DOHH2 (cell line): ENCODE measurements around the gene ELAVL1.

Experiments
- H3F3A ChIP-seq: fragments of 200-600 bp; sonication (generic), shearing (Covaris generic); 2 replicates; pipeline ENCODE4 v1.6.0; 2016; ENCODE audit warnings: antibody characterized with exemption, mild to moderate bottlenecking; ENCODE audit not compliant: control insufficient read depth, insufficient read depth
- H3K27ac ChIP-seq: fragments of 200-600 bp; sonication (generic); 2 replicates; pipeline ENCODE4 v1.5.1; 2014; ENCODE audit warnings: low read depth, mild to moderate bottlenecking, low read length, moderate library complexity
- H3K27me3 ChIP-seq: fragments of 200-600 bp; sonication (generic); 2 replicates; pipeline ENCODE4 v1.6.1; 2014; ENCODE audit warnings: mild to moderate bottlenecking, low read length, mixed read lengths; ENCODE audit not compliant: control insufficient read depth
- H3K36me3 ChIP-seq: fragments of 200-600 bp; sonication (generic); 2 replicates; pipeline ENCODE4 v1.6.1; 2014; ENCODE audit warnings: mild to moderate bottlenecking, low read length, moderate library complexity, mixed read lengths; ENCODE audit not compliant: control insufficient read depth
- H3K4me1 ChIP-seq: fragments of 200-600 bp; sonication (generic); 2 replicates; pipeline ENCODE4 v1.6.1; 2014; ENCODE audit warnings: mild to moderate bottlenecking, low read length, mixed read lengths; ENCODE audit not compliant: control insufficient read depth
- H3K4me2 ChIP-seq: fragments of 200-600 bp; sonication (generic); 2 replicates; pipeline ENCODE4 v1.6.0; 2014; ENCODE audit warnings: mild to moderate bottlenecking, low read length, moderate library complexity
- H3K4me3 ChIP-seq: fragments of 200-600 bp; sonication (generic); 2 replicates; pipeline ENCODE4 v1.5.1; 2014; ENCODE audit warnings: mild to moderate bottlenecking, low read length, mixed read lengths
- H3K79me2 ChIP-seq: fragments of 200-600 bp; sonication (generic); 2 replicates; pipeline ENCODE4 v1.6.1; 2014; ENCODE audit warnings: mild to moderate bottlenecking, low read length, mixed read lengths; ENCODE audit not compliant: control insufficient read depth
- H3K9me2 ChIP-seq: fragments of 200-600 bp; sonication (generic); replicated peaks from 2 replicates; pipeline ENCODE4 v1.6.1; 2014; ENCODE audit warnings: mild to moderate bottlenecking, low read length, mixed read lengths; ENCODE audit not compliant: control insufficient read depth
- H3K9me3 ChIP-seq: fragments of 200-600 bp; sonication (generic); 2 replicates; pipeline ENCODE4 v1.6.1; 2014; ENCODE audit warnings: antibody characterized with exemption, low read length, mixed read lengths; ENCODE audit not compliant: control insufficient read depth, insufficient read depth
- H4K20me1 ChIP-seq: fragments of 200-600 bp; sonication (generic); 2 replicates; pipeline ENCODE4 v1.6.0; 2014; ENCODE audit warnings: low read depth, mild to moderate bottlenecking, antibody characterized with exemption, low read length, moderate library complexity; ENCODE audit not compliant: control insufficient read depth, insufficient read depth
- CTCF ChIP-seq: fragments of 200-600 bp; sonication (generic); IDR thresholded peaks from one replicate; pipeline ENCODE4 v1.5.1; 2014; ENCODE audit warnings: antibody characterized with exemption, mild to moderate bottlenecking, low read depth, low read length; ENCODE audit not compliant: poor library complexity, severe bottlenecking
- EZH2phosphoT487 ChIP-seq: fragments of 200-600 bp; sonication (generic); IDR thresholded peaks from 2 replicates; pipeline ENCODE4 v1.6.1; 2017; ENCODE audit warnings: borderline replicate concordance, mild to moderate bottlenecking, antibody characterized with exemption, low read length, moderate library complexity, mixed read lengths

Gene ELAVL1

DNA sequence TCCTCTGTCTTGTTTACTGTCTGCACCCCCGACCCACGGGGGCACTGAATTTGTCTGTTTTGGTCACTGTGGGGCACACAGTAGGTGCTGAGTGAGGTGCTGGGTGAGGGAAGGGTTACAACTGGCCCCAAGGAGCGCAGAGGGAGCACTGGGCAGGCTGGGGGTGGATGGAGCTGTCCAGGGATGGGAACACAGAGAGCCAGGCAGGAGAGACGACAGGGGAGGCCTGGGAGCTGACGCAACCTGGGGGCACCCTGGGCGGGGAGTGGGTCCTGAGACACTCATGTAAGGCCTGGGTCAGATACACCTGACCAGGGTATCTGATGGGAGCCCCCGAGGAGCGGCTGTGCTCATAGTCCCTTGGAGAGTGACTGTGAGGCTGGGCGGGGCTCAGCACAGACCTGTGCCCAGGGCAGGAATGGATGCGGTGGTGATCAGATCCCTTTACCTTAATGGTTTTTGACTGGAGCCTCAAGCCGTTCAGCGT lies 24.8 kb downstream of the ELAVL1 start:
- Histone ChIP-seq H3K4me3 (no peak overlapping the region), H3K9me2 (no peaks in the 10 kb centered on the region), H3K36me3 (peaks cover 88% of the 10 kb centered on the region), H3K27ac (no peak overlapping the region), H3K79me2 (peaks cover 59% of the 10 kb centered on the region), H3K9me3 (no peaks in the 10 kb centered on the region), H3F3A (no peaks in the 10 kb centered on the region), H4K20me1 (peaks cover 5% of the 10 kb centered on the region), H3K27me3 (no peaks in the 10 kb centered on the region), H3K4me2 (no peak overlapping the region), H3K4me1 (no peaks in the 10 kb centered on the region)
- TF ChIP-seq CTCF (no peak), EZH2phosphoT487 (no peak)

GRCh38 chr19:7980168-7980567 lies 25.3 kb downstream of the ELAVL1 start:
- H4K20me1 ChIP-seq = peaks cover 5% of the 10 kb centered on the region
- no peaks in the 10 kb centered on the region for H3K27me3 ChIP-seq
- H3K4me2 ChIP-seq = no peak overlapping the region
- TF ChIP-seq CTCF (no peak), EZH2phosphoT487 (no peak)
- H3K79me2 ChIP-seq = peaks cover 54% of the 10 kb centered on the region
- H3K9me3 ChIP-seq = no peaks in the 10 kb centered on the region
- no peaks in the 10 kb centered on the region for H3K9me2 ChIP-seq
- H3K27ac ChIP-seq = no peak overlapping the region
- no peaks in the 10 kb centered on the region for H3F3A ChIP-seq
- peaks cover 87% of the 10 kb centered on the region for H3K36me3 ChIP-seq
- H3K4me3 ChIP-seq = no peak overlapping the region
- H3K4me1 ChIP-seq = no peaks in the 10 kb centered on the region

GRCh38 chr19:7979559-7979958 lies 25.9 kb downstream of the ELAVL1 start:
- Histone ChIP-seq H3K36me3 (peaks cover 90% of the 10 kb centered on the region), H3K27me3 (no peaks in the 10 kb centered on the region), H3K9me2 (no peaks in the 10 kb centered on the region), H3K79me2 (peaks cover 48% of the 10 kb centered on the region), H3K4me3 (no peak overlapping the region), H3K27ac (no peak overlapping the region), H3K4me2 (no peak overlapping the region), H3K9me3 (no peaks in the 10 kb centered on the region), H4K20me1 (peaks cover 3% of the 10 kb centered on the region), H3F3A (no peaks in the 10 kb centered on the region), H3K4me1 (no peaks in the 10 kb centered on the region)
- TF ChIP-seq CTCF (no peak), EZH2phosphoT487 (no peak)
